HG02588 (cell line): Measurements from ENCODE around the gene GRB7.
"Not testable (repeated sequence)": the region's sequence is repeated elsewhere in the genome, so short reads cannot be mapped to it uniquely, and the experiment has no call there.

Source experiments
- ATAC-seq: cut with Tn5 transposase; IDR thresholded peaks from one replicate; pipeline ENCODE4 v1.9.1; 2021; ENCODE audit warnings: mild to moderate bottlenecking, moderate library complexity; ENCODE audit not compliant: unreplicated experiment

Gene GRB7

GRCh38 chr17:39737760-39738567 is at the start of gene GRB7:
GRB7 (plus strand) TSS chr17:39737938; CDS start chr17:39742302, 4,364 bp downstream.
- no peak for ATAC-seq

GRCh38 chr17:39688475-39688835 is 49.3 kb upstream of the GRB7 start:
- no peak for ATAC-seq

GRCh38 chr17:39688945-39689344 is 48.8 kb upstream of the GRB7 start:
- no peak for ATAC-seq

GRCh38 chr17:39694593-39694992 is 43.1 kb upstream of the GRB7 start:
- no peak for ATAC-seq

GRCh38 chr17:39695089-39695474 is 42.7 kb upstream of the GRB7 start:
- no peak for ATAC-seq

GRCh38 chr17:39696731-39697130 is 41.0 kb upstream of the GRB7 start:
- no peak for ATAC-seq

GRCh38 chr17:39697961-39698360 is 39.8 kb upstream of the GRB7 start:
- ATAC-seq = no peak

- not testable (repeated sequence) for ATAC-seq
These were observed 38.5 kb upstream of the GRB7 start for GRCh38 chr17:39699157-39699817.

- no peak for ATAC-seq
These were observed 38.0 kb upstream of the GRB7 start, which contains the start of gene ERBB2 for GRCh38 chr17:39699818-39700147. ERBB2 (plus strand) TSS chr17:39700064; CDS start chr17:39700239, 175 bp downstream.

- ATAC-seq = no peak
These were observed 37.4 kb upstream of the GRB7 start for GRCh38 chr17:39700148-39700987.

GRCh38 chr17:39701012-39701783 is 36.5 kb upstream of the GRB7 start:
- ATAC-seq = no peak

- no peak for ATAC-seq
These were observed 35.8 kb upstream of the GRB7 start for GRCh38 chr17:39701784-39702422.

- no peak for ATAC-seq
These were observed 34.5 kb upstream of the GRB7 start for GRCh38 chr17:39702901-39703893.

- no peak for ATAC-seq
These were observed 33.8 kb upstream of the GRB7 start for GRCh38 chr17:39703913-39704312.

- ATAC-seq = no peak
These were observed 32.8 kb upstream of the GRB7 start for GRCh38 chr17:39704821-39705551.

- no peak for ATAC-seq
These were observed 31.9 kb upstream of the GRB7 start for GRCh38 chr17:39705786-39706348.

GRCh38 chr17:39706383-39706782 is 31.4 kb upstream of the GRB7 start:
- no peak for ATAC-seq

GRCh38 chr17:39706921-39707337 is 30.8 kb upstream of the GRB7 start:
- ATAC-seq = no peak
